HG02938 (cell line): ENCODE results near the gene HOXC9.
"Not testable (repeated sequence)": the region's sequence is repeated elsewhere in the genome, so short reads cannot be mapped to it uniquely, and the experiment has no call there.

ENCODE experiments used
- ATAC-seq: cut with Tn5 transposase; IDR thresholded peaks from one replicate; pipeline ENCODE4 v1.9.1; 2021; ENCODE audit warnings: mild to moderate bottlenecking, moderate library complexity; ENCODE audit not compliant: unreplicated experiment

Gene HOXC9

GRCh38 chr12:54036620-54037359 is 36.8 kb downstream of the HOXC9 start:
- no peak for ATAC-seq

GRCh38 chr12:54037360-54038283 is 37.7 kb downstream of the HOXC9 start:
- no peak for ATAC-seq

- ATAC-seq: no peak
These were observed 38.4 kb downstream of the HOXC9 start for GRCh38 chr12:54038284-54038870.

GRCh38 chr12:54038871-54039414 is 39.0 kb downstream of the HOXC9 start:
- ATAC-seq: no peak

GRCh38 chr12:54039417-54040147 is 39.6 kb downstream of the HOXC9 start:
- ATAC-seq: no peak

- ATAC-seq: no peak
These were observed 40.2 kb downstream of the HOXC9 start for GRCh38 chr12:54040148-54040494.

- no peak for ATAC-seq
These were observed 40.7 kb downstream of the HOXC9 start for GRCh38 chr12:54040648-54041047.

- ATAC-seq: no peak
These were observed 41.2 kb downstream of the HOXC9 start for GRCh38 chr12:54041097-54041690.

- not testable (repeated sequence) for ATAC-seq
These were observed 42.1 kb downstream of the HOXC9 start for GRCh38 chr12:54042033-54042432.

- ATAC-seq: no peak
These were observed 43.3 kb downstream of the HOXC9 start for GRCh38 chr12:54042970-54043853.

- ATAC-seq: no peak
These were observed 44.6 kb downstream of the HOXC9 start for GRCh38 chr12:54044425-54045103.

GRCh38 chr12:54045401-54045800 is 45.4 kb downstream of the HOXC9 start:
- ATAC-seq: no peak

GRCh38 chr12:54045868-54046521 is 46.0 kb downstream of the HOXC9 start:
- no peak for ATAC-seq

- ATAC-seq: no peak
These were observed 46.8 kb downstream of the HOXC9 start for GRCh38 chr12:54046809-54047159.

- no peak for ATAC-seq
These were observed 47.4 kb downstream of the HOXC9 start for GRCh38 chr12:54047160-54047963.

- no peak for ATAC-seq
These were observed 48.0 kb downstream of the HOXC9 start for GRCh38 chr12:54047964-54048303.

- no peak for ATAC-seq
These were observed 48.6 kb downstream of the HOXC9 start for GRCh38 chr12:54048406-54049093.
